ENCODE measurements around the gene YTHDC1.

The YTHDC1 gene

DNA sequence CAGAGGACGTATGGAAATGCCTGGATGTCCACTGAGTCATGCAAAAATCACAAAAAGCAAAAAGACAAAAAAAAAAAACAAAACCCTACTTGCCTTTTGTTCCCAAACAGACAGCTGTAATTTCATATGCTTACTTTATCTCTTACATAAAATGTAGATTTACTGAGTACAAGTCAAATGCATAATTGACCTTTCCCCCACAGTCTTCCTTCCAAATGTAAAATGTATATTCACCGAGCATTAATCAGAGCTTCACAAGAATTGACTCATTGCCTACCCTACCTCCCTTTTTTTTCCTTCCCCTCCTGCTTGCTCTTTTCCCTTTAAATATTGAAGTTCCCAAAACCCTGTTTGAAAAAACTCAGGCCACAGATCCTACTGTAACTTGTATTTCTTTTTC is 71.9 kb downstream of the YTHDC1 start:
- Histone ChIP-seq H3K27ac (ENCODE audit: low read depth, low read length) (no peak overlapping the region), H3K9ac (ENCODE audit: low read length) (no peak overlapping the region), H4K8ac (ENCODE audit: low read depth, low read length) (peak overlapping the region; percentile 86), H3K4ac (ENCODE audit: low read depth, low read length) (no peak overlapping the region), H3K18ac (ENCODE audit: low read length) (peak overlapping the region; percentile 32), H2AK5ac (ENCODE audit: low read length) (no peak overlapping the region), H3K56ac (ENCODE audit: low read length) (peak overlapping the region; percentile 40), H3K36me3 (ENCODE audit: control insufficient read depth, insufficient read depth, low read length) (no peaks in the 10 kb centered on the region), H4K5ac (ENCODE audit: low read length) (no peak overlapping the region), H3K79me2 (ENCODE audit: control insufficient read depth, insufficient read depth, low read length) (no peaks in the 10 kb centered on the region), H2BK5ac (ENCODE audit: low read length) (no peak overlapping the region), H2BK120ac (ENCODE audit: low read depth, low read length) (no peak overlapping the region), H3K4me2 (ENCODE audit: low read length) (no peak overlapping the region), H2BK15ac (replicated peaks; ENCODE audit: low read depth) (no peak overlapping the region), H3K79me1 (ENCODE audit: low read length) (no peaks in the 10 kb centered on the region), H3K4me3 (ENCODE audit: low read length) (no peak overlapping the region), H3K27me3 (ENCODE audit: insufficient read depth, low read length, poor library complexity) (no peaks in the 10 kb centered on the region), H3K4me1 (ENCODE audit: control insufficient read depth, low read depth, low read length) (peaks cover 4% of the 10 kb centered on the region), H3K23ac (ENCODE audit: low read length) (no peak overlapping the region)
- no peak for DNase-seq
- WGBS (ENCODE audit: extremely low coverage, insufficient coverage, low lambda C conversion rate), result no CpG with 5 or more reads among the region's 2 CpGs

DNA sequence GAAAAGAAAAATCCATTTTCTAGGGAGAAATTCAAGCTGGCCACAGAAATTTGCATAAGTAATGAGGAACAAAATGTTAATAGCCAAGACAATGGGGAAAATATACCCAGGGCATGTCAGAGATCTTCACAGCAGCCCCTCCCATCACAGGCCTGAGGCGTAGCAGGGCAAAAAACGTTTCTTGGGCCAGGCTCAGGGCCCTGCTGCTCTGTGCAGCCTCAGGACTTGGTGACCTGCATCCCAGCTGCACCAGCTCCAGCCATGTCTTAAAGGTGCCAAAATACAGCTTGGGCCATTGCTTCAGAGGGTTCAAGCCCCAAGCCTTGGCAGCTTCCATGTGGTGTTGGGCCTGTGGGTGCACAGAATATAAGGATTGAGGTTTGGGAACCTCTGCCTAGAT is 72.3 kb downstream of the YTHDC1 start:
- Histone ChIP-seq H3K27me3 (ENCODE audit: insufficient read depth, low read length, poor library complexity) (no peaks in the 10 kb centered on the region), H4K5ac (ENCODE audit: low read length) (no peak overlapping the region), H3K56ac (ENCODE audit: low read length) (peak overlapping the region; percentile 40), H3K4me1 (ENCODE audit: control insufficient read depth, low read depth, low read length) (peaks cover 4% of the 10 kb centered on the region), H3K27ac (ENCODE audit: low read depth, low read length) (no peak overlapping the region), H3K4me2 (ENCODE audit: low read length) (no peak overlapping the region), H2BK120ac (ENCODE audit: low read depth, low read length) (no peak overlapping the region), H3K9ac (ENCODE audit: low read length) (no peak overlapping the region), H3K79me1 (ENCODE audit: low read length) (no peaks in the 10 kb centered on the region), H2BK15ac (replicated peaks; ENCODE audit: low read depth) (no peak overlapping the region), H2AK5ac (ENCODE audit: low read length) (no peak overlapping the region), H3K4ac (ENCODE audit: low read depth, low read length) (no peak overlapping the region), H3K36me3 (ENCODE audit: control insufficient read depth, insufficient read depth, low read length) (no peaks in the 10 kb centered on the region), H3K23ac (ENCODE audit: low read length) (no peak overlapping the region), H4K8ac (ENCODE audit: low read depth, low read length) (peak overlapping the region; percentile 86), H3K4me3 (ENCODE audit: low read length) (no peak overlapping the region), H2BK5ac (ENCODE audit: low read length) (no peak overlapping the region), H3K79me2 (ENCODE audit: control insufficient read depth, insufficient read depth, low read length) (no peaks in the 10 kb centered on the region), H3K18ac (ENCODE audit: low read length) (peak overlapping the region; percentile 32)
- no peak for DNase-seq
- whole genome bisulfite sequencing (ENCODE audit: extremely low coverage, insufficient coverage, low lambda C conversion rate), result no CpG with 5 or more reads among the region's 2 CpGs

DNA sequence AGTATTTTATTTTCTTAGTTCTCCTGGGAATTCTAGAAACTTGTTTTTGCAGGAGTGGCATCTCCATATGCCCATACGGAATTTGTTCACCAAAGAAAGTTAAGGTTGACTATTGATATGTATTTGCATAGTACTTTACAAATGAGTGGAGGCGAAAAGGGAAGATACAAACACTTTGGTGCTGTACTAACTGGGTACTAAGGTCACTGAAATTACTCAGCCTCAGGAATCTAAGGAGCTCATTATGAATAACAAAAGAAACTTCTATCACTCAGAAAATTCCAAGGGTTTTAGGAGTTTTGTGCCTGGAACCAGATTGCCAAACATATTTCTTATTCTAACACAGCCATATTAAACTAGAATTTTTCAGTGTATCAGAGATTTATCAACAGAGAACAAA is 77.0 kb downstream of the YTHDC1 start:
- H3K4me1 ChIP-seq (ENCODE audit: control insufficient read depth, low read depth, low read length), result peaks cover 7% of the 10 kb centered on the region
- H3K9ac ChIP-seq (ENCODE audit: low read length), result no peak overlapping the region
- no peaks in the 10 kb centered on the region for H3K79me1 ChIP-seq (ENCODE audit: low read length)
- H3K27me3 ChIP-seq (ENCODE audit: insufficient read depth, low read length, poor library complexity), result no peaks in the 10 kb centered on the region
- H3K56ac ChIP-seq (ENCODE audit: low read length), result no peak overlapping the region
- H3K4ac ChIP-seq (ENCODE audit: low read depth, low read length), result no peak overlapping the region
- H2BK15ac ChIP-seq (replicated peaks; ENCODE audit: low read depth), result no peak overlapping the region
- H4K8ac ChIP-seq (ENCODE audit: low read depth, low read length), result no peak overlapping the region
- WGBS (ENCODE audit: extremely low coverage, insufficient coverage, low lambda C conversion rate), result no CpG with 5 or more reads among the region's 2 CpGs
- H3K27ac ChIP-seq (ENCODE audit: low read depth, low read length), result no peak overlapping the region
- H3K79me2 ChIP-seq (ENCODE audit: control insufficient read depth, insufficient read depth, low read length), result no peaks in the 10 kb centered on the region
- H2BK5ac ChIP-seq (ENCODE audit: low read length), result no peak overlapping the region
- no peak overlapping the region for H3K23ac ChIP-seq (ENCODE audit: low read length)
- no peak overlapping the region for H3K4me2 ChIP-seq (ENCODE audit: low read length)
- H3K18ac ChIP-seq (ENCODE audit: low read length), result no peak overlapping the region
- no peaks in the 10 kb centered on the region for H3K36me3 ChIP-seq (ENCODE audit: control insufficient read depth, insufficient read depth, low read length)
- H2AK5ac ChIP-seq (ENCODE audit: low read length), result no peak overlapping the region
- DNase-seq, result peak; percentile 77
- H4K5ac ChIP-seq (ENCODE audit: low read length), result no peak overlapping the region
- no peak overlapping the region for H3K4me3 ChIP-seq (ENCODE audit: low read length)
- H2BK120ac ChIP-seq (ENCODE audit: low read depth, low read length), result no peak overlapping the region

DNA sequence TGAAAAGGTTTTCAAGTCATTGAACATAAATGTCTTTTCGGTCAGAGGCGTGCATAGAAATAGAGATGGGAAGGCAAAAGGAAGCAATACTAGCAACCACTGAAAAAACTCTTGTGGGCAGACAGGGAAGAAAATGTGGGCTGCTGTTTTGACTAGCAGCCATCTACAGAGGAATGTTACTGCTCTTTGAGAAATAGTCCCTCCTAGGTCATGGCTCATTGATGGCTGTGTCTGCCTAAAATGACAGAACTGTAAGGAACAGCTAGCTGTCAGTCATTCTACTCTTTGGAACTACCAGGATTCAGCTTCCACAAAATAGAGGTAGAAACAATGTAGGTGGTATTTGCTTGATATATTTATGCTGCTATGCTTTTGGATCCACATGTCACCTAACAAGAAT is 77.5 kb downstream of the YTHDC1 start:
- no peak overlapping the region for H2BK120ac ChIP-seq (ENCODE audit: low read depth, low read length)
- peak overlapping the region; percentile 65 for H3K9ac ChIP-seq (ENCODE audit: low read length)
- H3K4me2 ChIP-seq (ENCODE audit: low read length), result no peak overlapping the region
- no peaks in the 10 kb centered on the region for H3K27me3 ChIP-seq (ENCODE audit: insufficient read depth, low read length, poor library complexity)
- peaks cover 7% of the 10 kb centered on the region for H3K4me1 ChIP-seq (ENCODE audit: control insufficient read depth, low read depth, low read length)
- H2AK5ac ChIP-seq (ENCODE audit: low read length), result no peak overlapping the region
- H3K36me3 ChIP-seq (ENCODE audit: control insufficient read depth, insufficient read depth, low read length), result no peaks in the 10 kb centered on the region
- peak; percentile 79 for DNase-seq
- no peak overlapping the region for H3K4me3 ChIP-seq (ENCODE audit: low read length)
- H3K23ac ChIP-seq (ENCODE audit: low read length), result no peak overlapping the region
- H4K8ac ChIP-seq (ENCODE audit: low read depth, low read length), result no peak overlapping the region
- peak overlapping the region; percentile 21 for H4K5ac ChIP-seq (ENCODE audit: low read length)
- H3K18ac ChIP-seq (ENCODE audit: low read length), result no peak overlapping the region
- peak overlapping the region; percentile 84 for H3K56ac ChIP-seq (ENCODE audit: low read length)
- H2BK5ac ChIP-seq (ENCODE audit: low read length), result peak overlapping the region; percentile 27
- no peak overlapping the region for H2BK15ac ChIP-seq (replicated peaks; ENCODE audit: low read depth)
- H3K79me2 ChIP-seq (ENCODE audit: control insufficient read depth, insufficient read depth, low read length), result no peaks in the 10 kb centered on the region
- peak overlapping the region; percentile 31 for H3K4ac ChIP-seq (ENCODE audit: low read depth, low read length)
- no peaks in the 10 kb centered on the region for H3K79me1 ChIP-seq (ENCODE audit: low read length)
- peak overlapping the region; percentile 57 for H3K27ac ChIP-seq (ENCODE audit: low read depth, low read length)
- no CpG with 5 or more reads among the region's 2 CpGs for WGBS (ENCODE audit: extremely low coverage, insufficient coverage, low lambda C conversion rate)

DNA sequence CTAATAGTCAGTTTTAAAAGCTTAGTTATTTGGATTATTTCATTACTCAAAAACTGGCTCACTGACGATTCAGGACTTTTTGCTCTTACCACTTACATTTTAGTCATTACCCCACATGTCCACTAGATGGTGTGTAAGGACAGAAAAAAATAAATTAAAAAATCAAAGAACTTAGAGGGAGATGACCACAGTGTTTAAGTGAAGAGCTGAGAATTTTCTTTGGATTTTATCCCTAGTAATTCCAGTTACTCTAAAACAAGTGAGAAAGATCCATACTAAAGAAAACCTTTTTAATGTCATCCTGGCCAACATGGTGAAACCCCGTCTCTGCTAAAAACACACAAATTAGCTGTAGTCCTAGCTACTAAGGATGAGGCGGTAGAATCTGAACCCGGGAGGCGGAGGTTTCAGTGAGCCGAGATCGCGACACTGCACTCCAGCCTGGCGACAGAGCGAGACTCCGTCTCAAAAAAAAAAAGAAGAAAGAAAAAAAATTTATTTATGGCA is 78.0 kb downstream of the YTHDC1 start:
- peak; percentile 87 for DNase-seq
- Histone ChIP-seq H2BK120ac (ENCODE audit: low read depth, low read length) (no peak overlapping the region), H3K9ac (ENCODE audit: low read length) (peak overlapping the region; percentile 65), H2BK5ac (ENCODE audit: low read length) (no peak overlapping the region), H3K4me2 (ENCODE audit: low read length) (no peak overlapping the region), H3K79me1 (ENCODE audit: low read length) (no peaks in the 10 kb centered on the region), H3K27ac (ENCODE audit: low read depth, low read length) (peak overlapping the region; percentile 57), H4K8ac (ENCODE audit: low read depth, low read length) (no peak overlapping the region), H3K4me3 (ENCODE audit: low read length) (no peak overlapping the region), H3K23ac (ENCODE audit: low read length) (no peak overlapping the region), H3K4ac (ENCODE audit: low read depth, low read length) (peak overlapping the region; percentile 36), H4K5ac (ENCODE audit: low read length) (no peak overlapping the region), H3K56ac (ENCODE audit: low read length) (peak overlapping the region; percentile 84), H3K36me3 (ENCODE audit: control insufficient read depth, insufficient read depth, low read length) (no peaks in the 10 kb centered on the region), H3K79me2 (ENCODE audit: control insufficient read depth, insufficient read depth, low read length) (no peaks in the 10 kb centered on the region), H3K4me1 (ENCODE audit: control insufficient read depth, low read depth, low read length) (peaks cover 7% of the 10 kb centered on the region), H3K18ac (ENCODE audit: low read length) (no peak overlapping the region), H3K27me3 (ENCODE audit: insufficient read depth, low read length, poor library complexity) (no peaks in the 10 kb centered on the region), H2BK15ac (replicated peaks; ENCODE audit: low read depth) (no peak overlapping the region), H2AK5ac (ENCODE audit: low read length) (no peak overlapping the region)
- no CpG with 5 or more reads among the region's 11 CpGs for WGBS (ENCODE audit: extremely low coverage, insufficient coverage, low lambda C conversion rate)

DNA sequence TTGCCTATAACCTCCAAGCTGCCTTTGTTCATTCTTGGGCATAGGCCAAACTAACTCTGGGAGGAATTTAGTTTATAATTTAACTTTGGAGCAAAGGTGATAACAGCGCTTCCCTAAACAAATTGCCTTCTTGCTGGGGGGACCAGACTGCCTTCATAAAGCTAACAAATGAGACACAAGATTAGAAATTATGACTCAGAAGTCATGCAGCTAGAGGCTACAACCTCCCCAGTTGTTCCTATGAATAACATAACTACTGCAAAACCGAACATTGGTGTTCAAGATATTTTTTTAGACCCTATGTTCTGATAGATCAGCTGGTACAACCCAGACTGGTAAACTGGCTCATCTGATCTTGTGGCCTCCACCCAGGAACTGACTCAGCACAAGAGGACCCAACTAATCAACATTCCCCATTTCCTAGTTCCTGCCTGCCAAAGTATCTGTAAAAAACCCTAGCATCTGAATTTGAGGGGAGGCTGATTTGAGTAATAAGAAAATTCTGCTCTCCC is 82.4 kb downstream of the YTHDC1 start:
- no peak overlapping the region for H3K27ac ChIP-seq (ENCODE audit: low read depth, low read length)
- H3K4ac ChIP-seq (ENCODE audit: low read depth, low read length), result no peak overlapping the region
- H3K18ac ChIP-seq (ENCODE audit: low read length), result no peak overlapping the region
- H4K8ac ChIP-seq (ENCODE audit: low read depth, low read length), result no peak overlapping the region
- H3K4me2 ChIP-seq (ENCODE audit: low read length), result no peak overlapping the region
- DNase-seq, result no peak
- H3K79me2 ChIP-seq (ENCODE audit: control insufficient read depth, insufficient read depth, low read length), result no peaks in the 10 kb centered on the region
- H3K9ac ChIP-seq (ENCODE audit: low read length), result no peak overlapping the region
- no peak overlapping the region for H2BK5ac ChIP-seq (ENCODE audit: low read length)
- H3K79me1 ChIP-seq (ENCODE audit: low read length), result no peaks in the 10 kb centered on the region
- H2AK5ac ChIP-seq (ENCODE audit: low read length), result no peak overlapping the region
- no CpG with 5 or more reads among the region's 2 CpGs for WGBS (ENCODE audit: extremely low coverage, insufficient coverage, low lambda C conversion rate)
- H3K27me3 ChIP-seq (ENCODE audit: insufficient read depth, low read length, poor library complexity), result no peaks in the 10 kb centered on the region
- H3K36me3 ChIP-seq (ENCODE audit: control insufficient read depth, insufficient read depth, low read length), result no peaks in the 10 kb centered on the region
- peaks cover 2% of the 10 kb centered on the region for H3K4me1 ChIP-seq (ENCODE audit: control insufficient read depth, low read depth, low read length)
- no peak overlapping the region for H3K4me3 ChIP-seq (ENCODE audit: low read length)
- no peak overlapping the region for H2BK15ac ChIP-seq (replicated peaks; ENCODE audit: low read depth)
- no peak overlapping the region for H4K5ac ChIP-seq (ENCODE audit: low read length)
- no peak overlapping the region for H3K23ac ChIP-seq (ENCODE audit: low read length)
- H3K56ac ChIP-seq (ENCODE audit: low read length), result no peak overlapping the region
- H2BK120ac ChIP-seq (ENCODE audit: low read depth, low read length), result no peak overlapping the region

All from mesendoderm (in vitro differentiated cells).